SU-DHL-6 (cell line): ENCODE results near the gene BTG3.

Source experiments
- CTCF ChIP-seq: fragments of 200-600 bp; sonication (generic); IDR thresholded peaks from one replicate; pipeline ENCODE4 v1.5.1; 2017; ENCODE audit warnings: antibody characterized with exemption, mild to moderate bottlenecking, low read length, moderate library complexity; ENCODE audit not compliant: insufficient read depth, poor library complexity, severe bottlenecking
- EZH2phosphoT487 ChIP-seq: fragments of 200-600 bp; sonication (generic), shearing (Covaris generic); conservative IDR thresholded peaks from 2 replicates; pipeline ENCODE4 v1.6.1; 2018; ENCODE audit warnings: mild to moderate bottlenecking, antibody characterized with exemption, low read length, moderate library complexity, mixed read lengths

GRCh38 chr21:17611414-17612022 is 1.2 kb downstream of the BTG3 start:
- TF ChIP-seq CTCF = no peak
- no peak for TF ChIP-seq EZH2phosphoT487
